Activated naive CD4-positive, alpha-beta T cell (primary cell): ENCODE results near the gene PHF21B.
"Not testable (repeated sequence)": the region's sequence is repeated elsewhere in the genome, so short reads cannot be mapped to it uniquely, and the experiment has no call there.

Experiments
- DNase-seq, 4 experiments: peaks; one replicate each; lab custom pipeline; 2025; lab: John Stamatoyannopoulos, UW

Gene PHF21B

DNA sequence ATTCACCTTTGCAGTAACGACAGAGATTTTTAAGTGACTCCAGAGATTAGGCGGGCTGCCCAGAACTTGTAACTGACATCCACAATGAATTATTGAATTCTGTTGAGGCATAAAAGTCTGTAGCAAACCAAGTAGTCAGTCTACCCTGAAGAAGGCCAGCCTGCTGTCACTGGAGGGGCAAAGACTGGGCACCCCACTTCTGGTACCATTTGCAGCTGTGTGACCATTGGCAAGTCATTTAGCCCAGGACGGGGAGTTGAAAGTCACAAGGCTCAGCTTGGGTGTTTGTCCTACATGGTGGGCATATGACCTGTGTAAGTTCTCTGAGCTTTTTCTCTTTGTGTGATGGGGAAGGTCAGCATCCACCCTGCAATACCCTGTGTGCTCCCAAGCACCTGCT lies 138.0 kb downstream of the PHF21B start:
- no peak for DNase-seq

DNA sequence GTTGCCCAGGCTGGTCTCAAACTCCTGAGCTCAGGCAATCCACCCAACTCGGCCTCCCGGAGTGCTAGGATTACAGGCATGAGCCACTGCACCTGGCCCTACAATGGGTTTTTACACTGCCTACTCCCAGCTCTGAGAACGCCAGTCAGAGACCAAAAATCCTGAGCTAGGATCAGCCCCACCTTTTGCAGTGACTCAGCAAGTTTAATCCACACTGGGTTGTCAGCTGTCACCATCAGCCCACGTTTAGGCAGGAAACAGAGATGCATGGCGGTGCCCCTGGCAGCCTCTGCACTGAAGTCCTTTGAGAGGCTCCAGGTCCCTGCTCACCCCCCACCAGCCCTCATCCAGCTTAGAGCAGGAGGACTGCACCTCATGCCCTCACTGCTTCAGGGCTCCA lies 139.8 kb downstream of the PHF21B start:
- DNase-seq = no peak

DNA sequence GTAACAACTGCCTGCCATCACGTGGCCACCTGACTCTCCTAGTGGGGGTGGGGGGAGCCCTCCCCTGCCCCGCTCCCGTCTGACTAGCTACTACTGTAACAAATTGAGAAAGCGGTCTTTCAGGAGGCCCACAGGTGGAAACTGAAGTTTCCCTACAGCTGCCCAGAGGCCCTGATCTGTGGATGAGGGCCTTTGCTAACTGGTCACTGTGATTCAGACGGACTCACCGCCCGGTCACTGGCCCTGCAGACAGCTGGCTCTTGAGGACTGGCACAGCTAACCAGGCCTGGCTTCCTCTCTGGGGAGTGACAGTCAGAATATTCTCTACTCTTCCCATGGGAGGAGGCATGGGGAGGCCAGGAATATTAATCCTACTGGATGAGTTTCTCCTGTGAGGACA lies 140.6 kb downstream of the PHF21B start:
- DNase-seq = no peak

DNA sequence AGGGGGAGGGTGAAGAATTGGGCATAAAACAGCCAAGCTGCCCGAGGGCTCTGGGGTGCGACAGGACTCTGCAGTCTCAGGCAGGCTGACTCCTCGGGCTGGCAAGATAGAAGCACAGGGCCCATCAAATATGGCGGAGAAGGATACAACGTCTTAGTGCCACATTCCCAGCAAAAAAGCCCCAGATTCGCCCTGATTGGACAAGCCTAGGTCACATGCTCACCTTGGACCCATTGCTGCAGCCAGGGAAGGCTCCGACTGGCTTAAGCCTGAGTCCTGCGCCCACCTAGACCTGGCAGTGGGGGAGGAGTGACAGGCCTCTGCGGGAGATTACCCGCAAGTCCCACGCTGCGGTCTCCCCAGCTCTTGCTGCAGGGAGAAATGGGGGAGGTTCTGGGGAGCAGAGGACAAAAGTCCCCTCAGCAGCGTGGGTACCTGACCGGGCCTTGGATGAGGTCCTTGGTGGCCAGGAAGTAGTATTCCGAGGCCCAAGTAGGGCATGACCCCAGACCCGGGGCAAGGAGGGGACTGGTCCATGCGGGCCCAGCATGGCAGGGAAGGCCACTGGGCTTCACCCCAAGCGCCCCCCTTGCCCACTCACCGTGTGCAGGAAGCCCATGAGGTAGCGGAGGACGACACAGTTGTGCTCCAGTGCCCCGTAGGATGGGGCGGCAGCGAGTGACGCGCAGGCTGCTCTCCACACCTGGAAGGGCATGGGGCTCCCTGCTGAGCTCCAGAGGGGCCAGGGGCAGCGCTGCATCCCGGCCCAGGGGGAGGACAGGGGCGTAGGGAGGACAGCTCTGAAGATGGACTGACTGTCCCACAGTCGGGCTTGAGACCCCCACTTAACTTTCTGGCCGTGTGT lies 144.4 kb downstream of the PHF21B start:
- no peak for DNase-seq

DNA sequence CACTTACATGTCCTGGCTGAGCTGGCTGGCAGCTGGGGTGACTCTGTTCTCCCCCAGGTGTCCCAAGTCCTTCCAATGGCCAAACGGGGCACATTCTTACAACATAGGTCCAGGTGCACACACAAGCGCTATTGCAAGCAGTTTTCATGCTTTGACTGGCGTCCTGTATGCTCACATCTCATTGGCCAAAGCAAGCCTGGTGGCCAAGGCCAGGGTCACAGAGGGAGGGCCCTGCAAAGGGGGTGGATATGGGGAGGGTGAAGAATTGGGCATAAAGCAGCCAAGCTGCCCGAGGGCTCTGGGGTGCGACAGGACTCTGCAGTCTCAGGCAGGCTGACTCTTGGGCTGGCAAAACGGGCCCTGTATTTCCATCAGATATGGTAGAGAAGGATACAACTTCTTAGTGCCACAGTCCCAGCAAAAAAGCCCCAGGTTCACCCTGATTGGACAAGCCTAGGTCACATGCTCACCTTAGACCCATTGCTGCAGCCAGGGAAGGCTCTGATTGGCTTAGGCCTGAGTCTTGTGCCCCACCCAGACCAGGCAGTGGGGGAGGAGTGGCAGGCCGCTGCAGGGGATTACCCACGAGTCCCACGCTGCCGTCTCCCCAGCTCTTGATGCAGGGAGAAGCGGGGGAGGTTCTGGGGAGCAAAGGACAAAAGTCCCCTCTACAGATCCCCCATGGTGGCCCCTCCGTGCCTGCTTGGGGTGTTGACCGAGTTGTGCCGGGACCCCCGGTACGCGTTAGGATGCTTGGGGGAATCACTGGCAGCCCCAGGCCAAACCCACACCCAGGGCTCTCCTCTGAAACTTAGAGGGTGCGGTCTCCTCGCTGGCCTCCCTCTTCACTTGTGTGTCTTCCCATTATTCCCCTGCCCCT lies 146.6 kb downstream of the PHF21B start:
- no peak for DNase-seq

DNA sequence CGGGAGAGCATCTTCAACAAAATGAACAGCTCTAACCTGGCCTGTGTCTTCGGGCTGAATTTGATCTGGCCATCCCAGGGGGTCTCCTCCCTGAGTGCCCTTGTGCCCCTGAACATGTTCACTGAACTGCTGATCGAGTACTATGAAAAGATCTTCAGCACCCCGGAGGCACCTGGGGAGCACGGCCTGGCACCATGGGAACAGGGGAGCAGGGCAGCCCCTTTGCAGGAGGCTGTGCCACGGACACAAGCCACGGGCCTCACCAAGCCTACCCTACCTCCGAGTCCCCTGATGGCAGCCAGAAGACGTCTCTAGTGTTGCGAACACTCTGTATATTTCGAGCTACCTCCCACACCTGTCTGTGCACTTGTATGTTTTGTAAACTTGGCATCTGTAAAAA lies 147.5 kb downstream of the PHF21B start:
- DNase-seq = no peak

DNA sequence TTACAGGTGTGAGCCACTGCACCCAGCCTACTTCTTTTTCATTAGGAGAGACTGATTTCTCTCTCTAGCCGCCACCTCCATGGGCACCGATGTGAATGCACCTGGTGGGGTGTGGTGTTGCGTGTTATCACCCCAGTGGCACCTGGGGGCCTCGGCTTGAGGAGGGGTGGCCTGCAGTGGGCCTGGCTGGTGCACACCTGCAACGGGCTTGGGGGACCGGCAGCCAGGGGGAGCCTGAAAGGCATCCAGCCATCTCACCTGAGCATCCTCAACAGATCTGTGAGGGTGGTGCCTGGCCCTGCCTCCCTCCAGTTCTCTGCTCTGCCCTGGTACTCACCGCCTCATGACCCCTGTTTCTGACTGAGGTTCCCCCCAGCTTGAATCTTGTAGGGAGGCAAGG lies 148.6 kb downstream of the PHF21B start:
- DNase-seq = no peak

DNA sequence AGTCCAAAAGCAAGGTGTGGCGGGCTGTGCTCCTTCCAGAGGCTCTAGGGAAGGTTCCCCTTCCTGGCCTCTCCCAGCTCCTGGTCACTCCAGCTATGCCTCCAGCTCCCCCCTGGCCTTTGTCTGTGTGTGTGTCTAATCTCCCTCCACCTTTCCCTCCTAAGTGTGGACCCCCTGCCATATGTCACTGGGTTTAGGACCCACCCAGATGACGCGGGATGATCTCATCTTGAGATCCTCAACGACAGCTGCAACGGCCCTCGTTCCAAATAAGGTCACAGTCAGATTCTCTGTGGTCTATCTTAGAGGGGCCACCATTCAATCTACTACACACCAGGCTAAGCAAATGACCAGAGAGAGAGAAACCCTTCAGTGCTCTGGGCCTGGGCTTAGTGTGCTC lies 149.5 kb downstream of the PHF21B start:
- no peak for DNase-seq

DNA sequence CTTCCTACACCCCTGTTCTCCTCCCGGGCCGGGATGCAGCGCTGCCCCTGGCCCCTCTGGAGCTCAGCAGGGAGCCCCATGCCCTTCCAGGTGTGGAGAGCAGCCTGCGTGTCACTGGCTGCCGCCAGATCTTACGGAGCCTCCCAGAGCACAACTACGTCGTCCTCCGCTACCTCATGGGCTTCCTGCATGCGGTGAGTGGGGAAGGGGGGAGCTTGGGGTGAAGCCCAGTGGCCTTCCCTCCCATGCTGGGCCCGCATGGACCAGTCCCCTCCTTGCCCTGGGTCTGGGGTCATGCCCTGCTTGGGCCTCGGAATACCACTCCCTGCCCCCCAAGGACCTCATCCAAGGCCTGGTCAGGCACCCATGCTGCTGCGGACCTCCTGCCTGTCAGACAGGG lies 150.2 kb downstream of the PHF21B start:
- no peak for DNase-seq

DNA sequence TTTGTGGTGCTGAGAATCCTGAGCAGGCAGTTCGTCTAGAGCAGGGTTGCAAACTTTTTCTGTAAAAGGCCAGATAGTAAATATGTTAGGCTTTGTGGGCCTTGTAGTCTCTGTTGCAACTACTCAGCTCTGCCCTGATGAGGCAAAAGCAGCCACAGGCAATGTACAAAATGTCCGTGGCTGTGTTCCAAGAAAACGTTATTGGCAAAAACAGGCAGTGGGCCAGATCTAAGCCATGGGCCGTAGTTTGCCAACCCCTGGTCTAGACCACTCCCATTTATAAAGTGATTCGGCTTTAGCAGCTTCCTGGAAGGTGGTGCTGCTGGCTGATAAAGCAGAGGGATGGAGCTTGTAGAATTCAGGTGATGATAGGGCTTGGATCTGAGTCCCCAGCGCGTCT lies 151.0 kb downstream of the PHF21B start:
- not testable (repeated sequence) for DNase-seq

DNA sequence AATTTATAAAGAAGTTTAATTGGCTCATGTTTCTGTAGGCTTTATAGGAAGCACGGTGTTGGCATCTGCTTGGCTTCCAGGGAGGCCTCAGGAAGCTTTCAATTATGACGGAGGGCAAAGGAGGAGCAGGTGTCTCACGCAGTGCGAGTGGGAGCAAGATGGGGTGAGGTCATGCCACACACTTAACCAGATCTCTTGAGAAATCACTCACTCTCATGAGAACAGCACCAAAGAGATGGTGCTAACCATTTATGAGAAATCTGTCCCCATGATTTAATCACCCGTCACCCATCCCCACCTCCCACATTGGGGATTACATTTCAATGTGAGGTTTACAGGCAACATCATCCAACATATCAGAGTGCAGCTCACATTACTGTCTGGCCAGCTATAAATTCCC lies 153.9 kb downstream of the PHF21B start:
- no peak for DNase-seq

DNA sequence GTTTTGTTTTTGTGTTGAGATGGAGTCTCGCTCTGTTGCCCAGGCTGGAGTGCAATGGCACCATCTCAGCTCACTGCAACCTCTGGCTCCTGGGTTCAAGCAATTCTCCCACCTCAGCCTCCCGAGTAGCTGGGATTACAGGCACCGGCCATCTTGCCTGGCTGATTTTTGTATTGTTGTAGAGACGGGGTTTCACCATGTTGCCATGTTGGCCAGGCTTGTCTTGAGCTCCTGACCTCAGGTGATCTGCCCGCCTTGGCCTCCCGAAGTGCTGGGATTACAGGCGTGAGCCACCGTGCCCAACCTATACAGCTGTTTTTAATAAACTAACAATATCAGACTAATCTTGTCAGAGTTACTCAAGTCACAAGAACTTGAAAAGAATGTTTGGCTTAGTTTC lies 155.2 kb downstream of the PHF21B start:
- DNase-seq = not testable (repeated sequence)

DNA sequence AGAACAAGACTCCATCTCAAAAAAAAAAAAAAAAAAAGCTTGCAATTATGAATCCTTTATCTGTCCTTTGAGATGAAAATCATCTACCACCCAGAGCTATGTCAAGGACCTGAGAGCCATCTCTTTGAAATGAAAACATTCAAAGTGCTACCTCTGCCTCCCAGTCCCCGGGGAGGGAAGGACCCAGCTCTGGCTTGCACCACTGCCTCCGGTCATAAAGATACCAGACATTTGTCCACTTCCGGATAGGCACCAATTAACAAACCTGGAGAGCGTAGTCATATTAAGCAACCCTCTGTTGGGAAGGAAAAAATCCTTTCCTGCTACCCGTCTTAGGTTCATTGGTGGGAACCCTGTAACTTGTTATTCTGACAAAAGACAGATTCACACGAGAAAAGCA lies 158.9 kb downstream of the PHF21B start:
- DNase-seq = no peak

DNA sequence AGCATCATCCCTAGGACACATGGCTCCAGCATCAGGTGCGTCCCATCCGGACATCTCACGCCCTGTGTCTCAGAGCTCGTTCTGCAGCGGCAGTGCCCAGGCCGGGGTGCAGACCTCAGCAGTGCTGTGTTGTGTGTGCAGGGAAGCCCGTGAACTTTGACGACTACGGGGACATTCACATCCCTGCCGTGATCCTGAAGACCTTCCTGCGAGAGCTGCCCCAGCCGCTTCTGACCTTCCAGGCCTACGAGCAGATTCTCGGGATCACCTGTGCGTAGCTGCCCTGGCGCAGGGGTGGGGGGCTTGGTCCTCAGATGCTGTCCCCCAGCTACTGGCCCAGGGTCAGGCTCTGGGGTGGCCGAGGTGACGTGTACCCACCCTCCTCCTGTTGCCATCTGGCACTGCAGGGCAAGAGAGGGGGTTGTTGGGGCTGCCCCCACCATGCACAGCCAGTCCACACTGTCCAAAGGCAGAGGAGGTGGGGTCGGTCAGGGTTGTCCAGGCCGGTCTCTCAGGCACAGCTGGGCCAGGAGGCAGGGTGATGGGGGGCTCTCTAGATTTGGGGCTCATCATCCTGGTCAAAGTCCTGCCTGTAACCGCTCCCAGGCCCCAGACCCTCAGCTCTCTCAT lies 160.9 kb downstream of the PHF21B start:
- DNase-seq = no peak

DNA sequence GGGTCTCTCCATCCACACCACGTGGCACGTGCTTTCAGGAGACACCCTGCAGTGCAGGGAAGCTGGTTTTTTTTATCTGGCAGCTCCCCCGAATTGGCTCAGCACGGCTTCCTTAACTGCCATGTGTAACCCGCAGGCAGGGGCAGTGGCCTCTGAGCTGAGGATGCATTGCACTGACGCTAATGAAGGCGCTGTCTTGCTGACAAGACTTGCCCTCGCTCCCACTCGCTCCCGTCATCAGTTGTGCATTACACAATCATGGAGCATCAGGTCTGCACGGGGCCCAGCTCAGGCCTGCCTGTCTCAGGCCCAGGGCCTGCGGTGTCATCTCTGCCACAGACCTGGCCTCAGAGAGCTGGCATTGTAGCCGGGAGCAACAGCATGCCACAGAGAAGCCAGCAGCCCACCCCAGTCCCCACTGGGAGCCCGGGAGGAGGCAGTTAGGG lies 161.5 kb downstream of the PHF21B start:
- no peak for DNase-seq

DNA sequence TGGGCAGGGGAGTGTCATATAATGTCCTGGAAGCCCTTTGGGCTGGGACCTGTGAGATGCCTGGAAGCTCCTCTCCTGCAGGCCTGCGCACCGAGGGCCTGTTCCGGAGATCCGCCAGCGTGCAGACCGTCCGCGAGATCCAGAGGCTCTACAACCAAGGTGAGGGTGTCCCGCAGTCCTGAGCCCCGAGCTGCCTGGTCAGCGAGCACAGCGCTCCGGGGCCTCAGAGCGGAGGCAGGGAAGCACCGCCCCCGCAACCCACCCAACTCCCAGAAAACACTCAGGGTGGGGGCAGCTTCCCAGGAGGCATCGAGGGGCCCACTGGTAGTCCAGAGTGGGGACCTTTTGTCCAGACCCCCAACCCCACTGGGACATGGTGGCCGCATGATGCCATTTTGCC lies 161.9 kb downstream of the PHF21B start:
- no peak for DNase-seq

DNA sequence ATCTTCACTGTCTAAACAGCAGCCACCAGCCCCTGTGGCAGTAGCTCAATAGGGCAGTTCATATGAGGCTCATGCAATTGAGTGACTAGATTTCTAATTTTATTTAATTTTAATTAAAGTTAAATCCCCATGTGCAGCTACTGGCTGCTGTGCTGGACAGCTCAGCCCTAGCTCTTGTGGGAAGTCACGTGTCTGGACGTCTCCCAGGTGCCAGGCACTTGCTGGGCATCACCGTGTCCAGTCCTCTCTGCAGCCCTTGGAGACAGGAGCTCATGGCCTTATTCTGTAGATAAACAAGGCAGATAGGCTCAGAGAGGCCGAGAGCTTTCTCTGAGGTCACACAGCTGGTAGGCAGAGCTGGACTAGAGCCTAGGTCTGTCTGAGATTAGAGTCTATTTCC lies 162.4 kb downstream of the PHF21B start:
- DNase-seq = no peak

DNA sequence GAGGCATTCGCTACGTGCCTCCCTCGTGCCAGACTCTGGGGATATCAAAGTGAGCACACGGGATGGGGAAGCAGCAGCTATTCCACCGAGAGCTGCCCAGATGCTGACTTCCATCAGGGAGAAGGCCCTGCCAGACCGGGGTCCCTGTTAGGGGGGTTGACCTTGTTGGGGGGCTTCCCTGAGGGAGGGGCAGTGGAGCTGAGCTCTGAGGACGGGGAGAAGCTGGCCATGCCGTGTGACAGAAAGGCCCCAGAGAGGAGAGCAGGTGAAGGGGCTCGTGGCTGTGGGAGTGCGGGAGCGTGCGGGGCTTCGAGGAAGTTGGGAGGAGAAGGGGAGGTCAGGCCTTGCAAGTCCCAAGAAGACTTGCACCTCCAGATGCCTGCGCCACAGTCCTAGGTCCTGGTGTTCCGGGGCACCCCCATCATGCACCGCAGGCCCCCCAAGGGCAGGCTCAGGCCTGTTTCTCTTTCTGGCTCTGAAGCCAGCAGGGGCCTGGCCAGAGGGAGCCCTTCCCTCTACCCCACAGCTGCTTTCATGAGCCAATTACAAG lies 163.0 kb downstream of the PHF21B start:
- no peak for DNase-seq

DNA sequence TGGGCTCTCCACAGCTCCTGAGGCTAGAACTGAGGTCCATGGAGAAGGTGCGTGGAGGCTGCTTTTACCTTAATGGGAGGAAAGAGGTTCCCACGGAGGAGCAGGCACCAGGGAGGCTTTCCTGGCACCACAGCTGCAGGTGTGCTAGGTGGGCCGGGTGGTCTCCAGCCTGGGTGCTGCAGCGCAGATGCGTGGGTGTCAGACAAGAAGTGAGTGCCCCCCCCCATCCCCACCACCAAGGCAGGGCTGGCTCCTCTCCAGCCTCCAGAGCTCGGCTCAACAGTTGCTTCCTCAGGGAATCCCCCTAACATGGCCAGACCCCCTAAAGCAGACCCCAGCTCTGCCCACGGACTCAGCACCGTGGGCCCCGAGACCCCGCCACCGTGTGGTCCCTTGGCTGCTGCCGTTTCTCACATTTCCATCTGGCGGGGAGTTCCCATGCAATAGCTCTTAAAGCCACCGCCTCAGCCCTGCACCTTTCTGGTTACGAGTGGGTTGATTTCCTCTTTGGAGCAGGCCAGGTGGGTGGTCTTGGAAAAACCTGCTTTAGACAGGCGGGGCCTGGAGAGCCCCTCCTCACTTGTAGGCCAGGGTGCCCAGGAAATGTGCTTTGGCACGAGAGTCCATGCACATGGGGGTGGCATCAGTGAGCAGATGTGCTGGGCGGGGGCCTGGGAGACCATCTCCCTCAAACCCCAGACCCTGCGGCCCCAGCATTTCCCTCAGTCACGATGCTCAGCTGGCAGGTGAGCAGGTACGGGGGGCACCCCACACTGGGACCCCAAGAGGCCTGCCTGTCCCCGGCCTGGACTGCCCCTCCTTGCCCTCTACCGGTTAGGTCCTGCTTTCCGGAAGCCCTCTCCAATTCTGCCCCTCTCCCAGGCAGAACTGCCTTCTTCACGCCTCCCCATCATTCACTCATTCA lies 163.7 kb downstream of the PHF21B start:
- DNase-seq = no peak

DNA sequence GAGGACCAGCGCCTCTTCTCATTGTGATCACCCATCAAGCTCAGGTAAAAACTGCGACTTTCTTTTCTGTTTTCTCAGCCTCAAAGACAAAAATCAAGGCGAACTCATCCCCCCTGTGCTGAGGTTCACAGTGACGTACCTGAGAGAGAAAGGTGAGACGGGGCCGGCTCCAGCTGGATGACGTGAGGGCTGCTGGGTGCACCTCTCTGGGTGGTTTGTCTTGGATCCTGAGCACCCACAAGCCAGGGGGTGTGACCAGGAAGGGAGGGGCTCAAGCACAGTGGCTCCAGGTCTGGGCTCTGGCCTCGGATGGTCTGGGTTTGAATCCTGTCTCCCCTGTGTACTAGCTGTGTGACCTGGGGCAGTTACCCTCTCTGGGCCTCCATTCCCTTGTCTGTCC lies 164.6 kb downstream of the PHF21B start:
- no peak for DNase-seq

DNA sequence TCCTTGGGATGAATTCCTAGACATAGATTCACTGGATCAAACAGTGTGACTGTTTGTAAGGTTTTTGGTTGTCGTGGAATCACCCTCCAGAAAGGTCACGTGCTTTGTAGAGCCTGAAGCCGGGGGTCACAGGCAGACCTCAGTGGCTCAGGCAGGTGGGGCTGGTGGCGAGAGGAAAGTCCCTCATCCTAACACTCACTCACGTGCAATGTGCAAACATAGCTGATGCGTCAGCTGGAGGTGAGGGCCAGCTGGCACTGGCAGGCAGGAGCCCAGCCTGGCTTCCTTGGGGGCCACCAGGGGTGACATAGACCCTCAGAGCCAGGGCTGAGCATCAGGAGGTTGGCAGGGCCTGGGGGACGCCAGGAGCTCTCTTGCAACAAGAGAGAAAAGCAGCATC lies 167.4 kb downstream of the PHF21B start:
- DNase-seq = no peak
